ENCODE data around the gene BEND5.

Gene BEND5

DNA sequence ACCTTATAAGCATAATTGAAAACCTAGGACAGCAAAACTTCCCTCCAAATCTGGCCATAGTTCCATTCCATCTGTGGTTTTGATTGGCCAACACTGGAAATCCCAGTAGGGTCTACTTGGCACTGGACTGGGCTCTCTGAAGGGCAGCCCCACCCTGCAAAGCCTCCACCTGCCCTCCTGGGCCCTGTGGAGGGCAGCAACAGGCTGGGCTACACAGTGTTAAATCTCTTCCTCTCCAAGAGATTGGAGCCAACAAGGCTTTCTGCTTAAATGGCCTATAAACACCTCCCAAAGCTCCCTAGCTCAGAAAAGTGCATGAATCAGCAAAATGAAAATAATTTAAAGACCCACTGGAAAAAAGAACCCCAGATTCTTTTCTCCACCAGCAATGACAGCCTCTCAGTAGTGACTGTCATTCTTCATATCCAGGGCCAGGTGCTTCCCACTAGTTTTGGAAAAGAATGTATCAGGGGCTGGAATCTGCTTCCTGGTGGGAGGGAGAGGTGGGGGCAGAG, 58.5 kb downstream of the BEND5 start:
- Histone ChIP-seq H3K36me3 (ENCODE audit: insufficient read depth, low read length) (no peaks in the 10 kb centered on the region), H3K9me3 (ENCODE audit: low read length) (no peaks in the 10 kb centered on the region), H3K27me3 (ENCODE audit: control insufficient read depth in 1 of 2, insufficient read depth in 2 of 2, low read length in 2 of 2) (no peaks in the 10 kb centered on the region), H3K9ac (ENCODE audit: low read length) (no peak overlapping the region), H3K4me1 (ENCODE audit: insufficient read depth, low read length) (no peaks in the 10 kb centered on the region), H3K4me3 (ENCODE audit: low read depth in 1 of 2, low read length in 2 of 2) (no peak overlapping the region), H3K27ac (ENCODE audit: low read depth, low read length) (no peak overlapping the region)

DNA sequence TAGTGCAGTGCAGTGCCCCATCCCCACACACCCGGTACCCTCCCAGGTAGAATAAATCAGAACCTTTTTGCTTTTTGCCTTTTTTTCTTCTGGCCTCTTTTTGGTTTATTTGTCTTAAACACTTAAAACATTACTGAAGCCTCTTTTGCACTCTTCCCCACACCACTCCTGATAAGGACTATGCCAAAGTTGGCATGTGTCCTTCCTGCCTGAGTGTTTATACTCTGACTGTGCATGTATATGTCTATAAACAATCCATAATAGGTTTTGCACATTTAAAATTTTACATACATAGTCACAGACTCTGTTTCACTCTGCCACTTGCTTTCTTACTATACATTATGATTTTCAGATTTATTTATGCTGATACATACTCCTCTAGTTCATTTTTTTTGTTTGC, 59.6 kb downstream of the BEND5 start:
- no peaks in the 10 kb centered on the region for H3K9me3 ChIP-seq (ENCODE audit: low read length)
- H3K4me3 ChIP-seq (ENCODE audit: low read depth in 1 of 2, low read length in 2 of 2): no peak overlapping the region
- no peak overlapping the region for H3K27ac ChIP-seq (ENCODE audit: low read depth, low read length)
- H3K9ac ChIP-seq (ENCODE audit: low read length): no peak overlapping the region
- no peaks in the 10 kb centered on the region for H3K4me1 ChIP-seq (ENCODE audit: insufficient read depth, low read length)
- no peaks in the 10 kb centered on the region for H3K27me3 ChIP-seq (ENCODE audit: control insufficient read depth in 1 of 2, insufficient read depth in 2 of 2, low read length in 2 of 2)
- no peaks in the 10 kb centered on the region for H3K36me3 ChIP-seq (ENCODE audit: insufficient read depth, low read length)

DNA sequence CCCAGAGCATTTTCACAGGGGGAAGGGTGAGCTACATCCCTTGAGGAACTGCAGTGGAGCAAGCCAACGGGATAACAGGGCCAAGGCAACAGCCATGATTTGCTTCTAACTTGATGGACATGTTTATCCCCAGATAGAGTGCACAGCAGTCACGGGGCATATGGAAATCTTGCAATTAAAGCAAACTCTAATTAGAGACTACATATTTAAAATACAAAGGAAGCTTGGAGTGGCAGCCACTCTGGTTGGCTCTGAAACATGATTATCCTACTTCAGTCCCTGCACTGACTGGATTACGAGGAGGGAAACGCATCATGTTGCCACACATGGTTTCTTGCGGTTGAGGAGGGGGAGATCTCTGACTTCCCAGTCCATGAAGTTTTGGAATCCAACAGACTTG, 60.8 kb downstream of the BEND5 start:
- Histone ChIP-seq H3K27me3 (ENCODE audit: control insufficient read depth in 1 of 2, insufficient read depth in 2 of 2, low read length in 2 of 2) (no peaks in the 10 kb centered on the region), H3K36me3 (ENCODE audit: insufficient read depth, low read length) (no peaks in the 10 kb centered on the region), H3K4me1 (ENCODE audit: insufficient read depth, low read length) (no peaks in the 10 kb centered on the region), H3K9ac (ENCODE audit: low read length) (no peak overlapping the region), H3K27ac (ENCODE audit: low read depth, low read length) (no peak overlapping the region), H3K4me3 (ENCODE audit: low read depth in 1 of 2, low read length in 2 of 2) (no peak overlapping the region), H3K9me3 (ENCODE audit: low read length) (no peaks in the 10 kb centered on the region)

DNA sequence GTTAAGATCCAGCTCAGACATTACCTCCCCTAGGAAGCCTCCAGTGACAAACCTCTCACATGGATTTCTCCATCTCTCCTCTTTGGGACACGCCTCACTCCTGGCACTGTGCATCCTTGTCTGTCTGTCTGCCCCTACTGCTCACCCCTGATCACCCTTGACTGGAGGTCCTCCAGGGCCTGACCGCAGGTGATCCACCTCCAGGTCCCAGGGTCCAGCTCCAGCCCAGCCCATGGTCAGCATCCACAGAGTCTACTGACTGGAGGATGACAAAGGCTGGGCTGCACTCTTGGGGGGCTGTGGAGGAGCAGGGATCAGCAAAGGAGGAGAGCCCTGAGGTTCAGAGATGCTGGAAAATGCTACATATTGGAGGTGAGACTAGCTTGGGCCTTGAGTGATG, 65.8 kb downstream of the BEND5 start:
- Histone ChIP-seq H3K27ac (ENCODE audit: low read depth, low read length) (no peak overlapping the region), H3K9ac (ENCODE audit: low read length) (no peak overlapping the region), H3K4me1 (ENCODE audit: insufficient read depth, low read length) (no peaks in the 10 kb centered on the region), H3K36me3 (ENCODE audit: insufficient read depth, low read length) (no peaks in the 10 kb centered on the region), H3K27me3 (ENCODE audit: control insufficient read depth in 1 of 2, insufficient read depth in 2 of 2, low read length in 2 of 2) (no peaks in the 10 kb centered on the region), H3K4me3 (ENCODE audit: low read depth in 1 of 2, low read length in 2 of 2) (no peak overlapping the region), H3K9me3 (ENCODE audit: low read length) (no peaks in the 10 kb centered on the region)

DNA sequence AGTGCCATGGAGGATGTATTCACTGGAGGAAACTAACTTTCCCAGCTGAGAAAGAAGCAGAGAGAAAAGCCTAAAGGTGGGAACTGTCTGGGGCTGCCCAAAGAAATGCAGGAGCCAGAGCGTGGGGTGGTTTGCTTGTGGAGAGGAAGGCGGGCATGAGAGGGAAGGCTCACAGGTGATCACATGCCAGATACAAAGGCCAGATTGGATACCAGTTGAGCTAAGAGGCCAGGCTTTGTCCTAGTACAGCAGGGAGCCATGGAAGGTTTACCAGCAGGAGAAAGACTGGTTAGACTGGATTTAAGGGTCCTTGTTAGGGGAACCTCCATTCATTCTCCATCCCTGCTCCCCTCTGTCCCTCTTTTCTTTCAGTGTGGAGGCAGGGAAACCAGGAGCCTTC, 66.4 kb downstream of the BEND5 start:
- H3K4me1 ChIP-seq (ENCODE audit: insufficient read depth, low read length): no peaks in the 10 kb centered on the region
- no peaks in the 10 kb centered on the region for H3K27me3 ChIP-seq (ENCODE audit: control insufficient read depth in 1 of 2, insufficient read depth in 2 of 2, low read length in 2 of 2)
- H3K9me3 ChIP-seq (ENCODE audit: low read length): no peaks in the 10 kb centered on the region
- H3K9ac ChIP-seq (ENCODE audit: low read length): no peak overlapping the region
- no peak overlapping the region for H3K4me3 ChIP-seq (ENCODE audit: low read depth in 1 of 2, low read length in 2 of 2)
- H3K36me3 ChIP-seq (ENCODE audit: insufficient read depth, low read length): no peaks in the 10 kb centered on the region
- no peak overlapping the region for H3K27ac ChIP-seq (ENCODE audit: low read depth, low read length)

DNA sequence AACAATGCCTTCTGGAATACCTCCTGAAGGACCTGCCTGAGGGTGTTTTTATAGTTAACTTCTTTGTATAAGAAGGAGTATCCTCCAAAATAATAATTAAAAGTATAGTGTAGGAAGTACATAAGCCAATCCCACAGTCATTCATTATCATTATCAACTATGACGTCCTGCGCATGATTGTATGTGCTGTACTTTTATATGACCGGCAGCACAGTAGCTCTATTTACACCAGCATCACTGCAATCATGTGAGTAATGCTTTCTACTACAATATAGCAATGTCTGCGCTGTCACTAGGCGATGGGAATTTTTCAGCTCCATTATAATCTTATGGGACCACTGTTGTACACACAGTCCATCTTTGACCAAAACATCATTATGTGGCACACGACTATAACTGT, 72.0 kb downstream of the BEND5 start:
- Histone ChIP-seq H3K27me3 (ENCODE audit: control insufficient read depth in 1 of 2, insufficient read depth in 2 of 2, low read length in 2 of 2) (no peaks in the 10 kb centered on the region), H3K9me3 (ENCODE audit: low read length) (no peaks in the 10 kb centered on the region), H3K4me1 (ENCODE audit: insufficient read depth, low read length) (no peaks in the 10 kb centered on the region), H3K36me3 (ENCODE audit: insufficient read depth, low read length) (no peaks in the 10 kb centered on the region), H3K9ac (ENCODE audit: low read length) (no peak overlapping the region), H3K4me3 (ENCODE audit: low read depth in 1 of 2, low read length in 2 of 2) (no peak overlapping the region), H3K27ac (ENCODE audit: low read depth, low read length) (no peak overlapping the region)

DNA sequence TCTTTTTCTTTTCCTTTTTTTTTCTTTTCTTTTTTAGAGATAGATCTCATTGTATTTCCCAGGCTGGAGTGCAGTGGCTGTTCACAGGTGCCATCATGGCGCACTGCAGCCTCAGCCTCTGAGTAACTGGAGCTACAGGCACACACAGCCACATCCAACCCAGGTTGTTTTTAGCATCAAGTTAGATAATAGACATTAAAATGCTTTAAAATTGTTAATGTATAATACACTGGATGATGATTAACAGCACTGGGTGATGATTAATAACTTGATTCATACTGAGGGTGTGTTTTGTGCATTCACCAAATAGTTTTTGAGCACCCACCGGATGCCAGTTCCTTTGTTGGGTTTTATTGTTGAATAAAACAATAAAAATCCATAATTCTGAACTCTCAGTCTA, 75.2 kb downstream of the BEND5 start:
- no peaks in the 10 kb centered on the region for H3K4me1 ChIP-seq (ENCODE audit: insufficient read depth, low read length)
- H3K4me3 ChIP-seq (ENCODE audit: low read depth in 1 of 2, low read length in 2 of 2): no peak overlapping the region
- no peak overlapping the region for H3K27ac ChIP-seq (ENCODE audit: low read depth, low read length)
- H3K36me3 ChIP-seq (ENCODE audit: insufficient read depth, low read length): no peaks in the 10 kb centered on the region
- no peak overlapping the region for H3K9ac ChIP-seq (ENCODE audit: low read length)
- H3K27me3 ChIP-seq (ENCODE audit: control insufficient read depth in 1 of 2, insufficient read depth in 2 of 2, low read length in 2 of 2): no peaks in the 10 kb centered on the region
- no peaks in the 10 kb centered on the region for H3K9me3 ChIP-seq (ENCODE audit: low read length)

DNA sequence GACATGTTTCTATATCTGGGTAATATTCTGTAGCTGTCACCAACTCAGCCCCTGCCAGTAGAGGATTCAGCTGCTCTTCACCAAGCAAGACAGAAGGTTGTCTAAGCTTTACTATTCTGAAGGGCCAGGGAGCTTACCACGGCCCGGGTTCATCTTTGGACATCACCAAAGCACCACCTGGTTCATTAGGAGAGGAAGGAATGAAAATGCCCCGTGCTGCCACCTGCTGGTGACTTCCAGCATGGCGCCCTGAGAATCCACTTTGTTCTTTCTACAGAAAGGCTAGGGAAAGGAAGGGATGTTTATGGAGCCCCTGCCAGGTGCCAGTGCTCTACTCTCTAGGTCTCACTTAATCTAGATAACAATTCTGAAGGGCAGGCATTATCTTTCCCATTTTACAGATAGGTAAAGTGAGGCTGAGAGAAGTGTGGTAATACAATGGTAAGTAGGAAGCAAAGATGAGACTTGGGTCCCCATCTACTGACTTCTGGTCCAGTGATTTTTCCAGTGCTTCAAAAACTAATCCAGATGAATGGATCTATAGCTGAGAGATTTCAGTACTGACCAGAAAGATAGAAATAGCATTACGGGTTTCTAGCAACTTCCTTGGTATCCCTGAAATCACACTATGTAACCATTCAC, 79.5 kb downstream of the BEND5 start:
- H3K9ac ChIP-seq (ENCODE audit: low read length): no peak overlapping the region
- H3K27ac ChIP-seq (ENCODE audit: low read depth, low read length): no peak overlapping the region
- H3K36me3 ChIP-seq (ENCODE audit: insufficient read depth, low read length): no peaks in the 10 kb centered on the region
- H3K9me3 ChIP-seq (ENCODE audit: low read length): no peaks in the 10 kb centered on the region
- H3K4me3 ChIP-seq (ENCODE audit: low read depth in 1 of 2, low read length in 2 of 2): no peak overlapping the region
- no peaks in the 10 kb centered on the region for H3K27me3 ChIP-seq (ENCODE audit: control insufficient read depth in 1 of 2, insufficient read depth in 2 of 2, low read length in 2 of 2)
- H3K4me1 ChIP-seq (ENCODE audit: insufficient read depth, low read length): no peaks in the 10 kb centered on the region

DNA sequence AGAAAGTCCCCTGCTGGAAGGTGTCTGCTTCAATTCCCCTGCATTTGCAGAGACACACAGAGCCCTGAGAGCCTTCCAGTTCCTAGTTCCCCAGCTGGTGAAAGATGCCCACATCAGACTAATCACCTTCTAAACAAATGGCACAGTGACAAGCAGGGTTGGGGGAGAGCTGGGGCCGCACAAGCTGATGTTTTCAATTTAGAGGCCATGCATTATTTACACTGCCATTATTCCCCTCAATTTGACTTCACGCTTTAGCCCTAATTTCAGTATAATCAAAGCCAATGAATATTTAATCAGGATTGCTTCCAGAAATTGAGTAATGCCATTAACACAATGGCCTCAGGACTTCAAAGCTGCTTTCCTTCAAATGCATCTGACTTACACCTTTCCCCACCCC, 81.5 kb downstream of the BEND5 start:
- H3K27me3 ChIP-seq (ENCODE audit: control insufficient read depth in 1 of 2, insufficient read depth in 2 of 2, low read length in 2 of 2): no peaks in the 10 kb centered on the region
- H3K9ac ChIP-seq (ENCODE audit: low read length): no peak overlapping the region
- H3K27ac ChIP-seq (ENCODE audit: low read depth, low read length): no peak overlapping the region
- no peak overlapping the region for H3K4me3 ChIP-seq (ENCODE audit: low read depth in 1 of 2, low read length in 2 of 2)
- H3K36me3 ChIP-seq (ENCODE audit: insufficient read depth, low read length): no peaks in the 10 kb centered on the region
- H3K4me1 ChIP-seq (ENCODE audit: insufficient read depth, low read length): no peaks in the 10 kb centered on the region
- H3K9me3 ChIP-seq (ENCODE audit: low read length): no peaks in the 10 kb centered on the region

DNA sequence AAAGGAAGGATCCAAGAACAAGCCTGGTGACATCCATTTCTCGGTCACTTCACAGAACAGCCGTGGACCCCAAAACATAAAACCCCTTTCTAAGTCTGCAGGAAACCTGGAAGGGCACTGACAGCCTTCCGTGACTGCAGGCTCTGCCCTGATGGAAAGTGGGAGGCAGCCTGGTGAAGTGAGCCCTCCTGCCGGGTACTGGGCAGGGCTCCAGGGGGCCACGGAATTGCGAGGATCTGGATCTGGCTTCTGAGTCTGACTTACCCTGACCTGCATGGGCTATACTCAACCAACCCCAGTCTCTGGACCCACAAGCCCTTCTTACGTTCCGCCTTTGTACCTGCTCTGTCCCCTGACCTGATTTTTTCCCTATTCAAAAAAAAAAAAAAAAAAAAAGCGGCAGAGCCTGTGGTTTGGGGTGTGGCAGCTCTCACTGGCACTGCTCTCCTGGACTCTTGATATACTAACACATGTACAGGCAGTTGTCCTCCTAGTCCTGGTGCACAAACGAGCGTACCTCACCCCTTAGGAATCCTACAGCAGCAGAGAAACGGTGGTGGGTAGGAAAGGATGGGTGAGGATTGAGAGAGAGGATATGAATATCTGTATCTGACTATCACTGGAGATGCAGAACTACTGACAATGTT, 82.9 kb downstream of the BEND5 start:
- Histone ChIP-seq H3K36me3 (ENCODE audit: insufficient read depth, low read length) (no peaks in the 10 kb centered on the region), H3K9me3 (ENCODE audit: low read length) (no peaks in the 10 kb centered on the region), H3K4me3 (ENCODE audit: low read depth in 1 of 2, low read length in 2 of 2) (no peak overlapping the region), H3K9ac (ENCODE audit: low read length) (no peak overlapping the region), H3K27me3 (ENCODE audit: control insufficient read depth in 1 of 2, insufficient read depth in 2 of 2, low read length in 2 of 2) (no peaks in the 10 kb centered on the region), H3K27ac (ENCODE audit: low read depth, low read length) (no peak overlapping the region), H3K4me1 (ENCODE audit: insufficient read depth, low read length) (no peaks in the 10 kb centered on the region)

DNA sequence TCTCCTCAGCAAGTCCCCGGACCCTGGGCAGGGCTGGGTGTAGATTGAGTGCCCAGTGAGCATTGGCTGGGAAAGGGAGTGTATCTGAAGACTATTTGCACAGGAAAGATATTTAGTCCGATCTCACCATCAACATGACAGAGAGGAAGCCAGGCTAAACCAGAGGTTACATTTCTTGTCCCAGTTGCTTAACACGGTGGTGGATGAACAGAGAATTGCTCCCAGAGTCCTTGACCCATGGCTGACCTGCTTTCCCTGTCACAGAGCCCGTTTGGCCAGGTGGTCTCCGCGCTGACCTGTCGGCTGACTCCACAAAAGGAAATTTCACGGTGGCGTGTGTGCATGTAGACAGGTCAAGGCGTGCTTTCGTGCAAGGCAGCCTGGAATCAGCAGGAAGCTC, 83.5 kb downstream of the BEND5 start:
- Histone ChIP-seq H3K9me3 (ENCODE audit: low read length) (no peaks in the 10 kb centered on the region), H3K4me1 (ENCODE audit: insufficient read depth, low read length) (no peaks in the 10 kb centered on the region), H3K4me3 (ENCODE audit: low read depth in 1 of 2, low read length in 2 of 2) (no peak overlapping the region), H3K9ac (ENCODE audit: low read length) (no peak overlapping the region), H3K27me3 (ENCODE audit: control insufficient read depth in 1 of 2, insufficient read depth in 2 of 2, low read length in 2 of 2) (no peaks in the 10 kb centered on the region), H3K27ac (ENCODE audit: low read depth, low read length) (no peak overlapping the region), H3K36me3 (ENCODE audit: insufficient read depth, low read length) (no peaks in the 10 kb centered on the region)

DNA sequence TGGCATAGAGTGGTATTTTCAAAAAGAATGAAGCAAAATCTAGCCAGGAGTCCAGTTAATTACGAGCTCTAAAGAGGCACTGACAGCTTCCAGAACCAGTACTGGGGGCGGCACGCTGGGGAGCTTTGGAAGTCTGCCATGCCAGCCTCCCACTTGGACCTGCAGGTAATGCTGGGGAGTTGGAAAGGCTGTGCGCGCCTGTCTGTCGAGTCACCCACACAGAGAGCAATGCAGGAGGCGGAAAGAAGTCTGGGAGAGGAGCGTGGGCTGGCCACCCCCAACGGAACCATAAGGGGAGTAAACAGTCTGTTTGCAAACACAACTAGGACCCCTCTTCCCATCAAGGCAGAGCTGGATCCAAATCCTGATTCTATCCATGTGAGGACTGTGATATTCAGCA, 84.5 kb downstream of the BEND5 start:
- Histone ChIP-seq H3K4me1 (ENCODE audit: insufficient read depth, low read length) (no peaks in the 10 kb centered on the region), H3K27ac (ENCODE audit: low read depth, low read length) (no peak overlapping the region), H3K9ac (ENCODE audit: low read length) (no peak overlapping the region), H3K9me3 (ENCODE audit: low read length) (no peaks in the 10 kb centered on the region), H3K36me3 (ENCODE audit: insufficient read depth, low read length) (no peaks in the 10 kb centered on the region), H3K27me3 (ENCODE audit: control insufficient read depth in 1 of 2, insufficient read depth in 2 of 2, low read length in 2 of 2) (no peaks in the 10 kb centered on the region), H3K4me3 (ENCODE audit: low read depth in 1 of 2, low read length in 2 of 2) (no peak overlapping the region)

Data from muscle layer of colon (tissue), 2 donors.